ENCODE data around the gene FCRLB. TPM values are rescaled to one million over a fixed set of nuclear protein-coding genes. Genes with fewer than 3 reads are reported as not detected.
A peak's percentile ranks its signal among the peaks of the same experiment; 100 is the strongest.

The FCRLB gene
- total and polyA plus RNA-seq, 9 of the 15 experiments (the other 6 are each of a cell fraction or from before 2014, with no cell fraction given): 0.20 to 4.6 (median 1.3) TPM

GRCh38 chr1:161727256-161727924, 6.0 kb downstream of the FCRLB start (continued):
- TF ChIP-seq, protein P1, sequence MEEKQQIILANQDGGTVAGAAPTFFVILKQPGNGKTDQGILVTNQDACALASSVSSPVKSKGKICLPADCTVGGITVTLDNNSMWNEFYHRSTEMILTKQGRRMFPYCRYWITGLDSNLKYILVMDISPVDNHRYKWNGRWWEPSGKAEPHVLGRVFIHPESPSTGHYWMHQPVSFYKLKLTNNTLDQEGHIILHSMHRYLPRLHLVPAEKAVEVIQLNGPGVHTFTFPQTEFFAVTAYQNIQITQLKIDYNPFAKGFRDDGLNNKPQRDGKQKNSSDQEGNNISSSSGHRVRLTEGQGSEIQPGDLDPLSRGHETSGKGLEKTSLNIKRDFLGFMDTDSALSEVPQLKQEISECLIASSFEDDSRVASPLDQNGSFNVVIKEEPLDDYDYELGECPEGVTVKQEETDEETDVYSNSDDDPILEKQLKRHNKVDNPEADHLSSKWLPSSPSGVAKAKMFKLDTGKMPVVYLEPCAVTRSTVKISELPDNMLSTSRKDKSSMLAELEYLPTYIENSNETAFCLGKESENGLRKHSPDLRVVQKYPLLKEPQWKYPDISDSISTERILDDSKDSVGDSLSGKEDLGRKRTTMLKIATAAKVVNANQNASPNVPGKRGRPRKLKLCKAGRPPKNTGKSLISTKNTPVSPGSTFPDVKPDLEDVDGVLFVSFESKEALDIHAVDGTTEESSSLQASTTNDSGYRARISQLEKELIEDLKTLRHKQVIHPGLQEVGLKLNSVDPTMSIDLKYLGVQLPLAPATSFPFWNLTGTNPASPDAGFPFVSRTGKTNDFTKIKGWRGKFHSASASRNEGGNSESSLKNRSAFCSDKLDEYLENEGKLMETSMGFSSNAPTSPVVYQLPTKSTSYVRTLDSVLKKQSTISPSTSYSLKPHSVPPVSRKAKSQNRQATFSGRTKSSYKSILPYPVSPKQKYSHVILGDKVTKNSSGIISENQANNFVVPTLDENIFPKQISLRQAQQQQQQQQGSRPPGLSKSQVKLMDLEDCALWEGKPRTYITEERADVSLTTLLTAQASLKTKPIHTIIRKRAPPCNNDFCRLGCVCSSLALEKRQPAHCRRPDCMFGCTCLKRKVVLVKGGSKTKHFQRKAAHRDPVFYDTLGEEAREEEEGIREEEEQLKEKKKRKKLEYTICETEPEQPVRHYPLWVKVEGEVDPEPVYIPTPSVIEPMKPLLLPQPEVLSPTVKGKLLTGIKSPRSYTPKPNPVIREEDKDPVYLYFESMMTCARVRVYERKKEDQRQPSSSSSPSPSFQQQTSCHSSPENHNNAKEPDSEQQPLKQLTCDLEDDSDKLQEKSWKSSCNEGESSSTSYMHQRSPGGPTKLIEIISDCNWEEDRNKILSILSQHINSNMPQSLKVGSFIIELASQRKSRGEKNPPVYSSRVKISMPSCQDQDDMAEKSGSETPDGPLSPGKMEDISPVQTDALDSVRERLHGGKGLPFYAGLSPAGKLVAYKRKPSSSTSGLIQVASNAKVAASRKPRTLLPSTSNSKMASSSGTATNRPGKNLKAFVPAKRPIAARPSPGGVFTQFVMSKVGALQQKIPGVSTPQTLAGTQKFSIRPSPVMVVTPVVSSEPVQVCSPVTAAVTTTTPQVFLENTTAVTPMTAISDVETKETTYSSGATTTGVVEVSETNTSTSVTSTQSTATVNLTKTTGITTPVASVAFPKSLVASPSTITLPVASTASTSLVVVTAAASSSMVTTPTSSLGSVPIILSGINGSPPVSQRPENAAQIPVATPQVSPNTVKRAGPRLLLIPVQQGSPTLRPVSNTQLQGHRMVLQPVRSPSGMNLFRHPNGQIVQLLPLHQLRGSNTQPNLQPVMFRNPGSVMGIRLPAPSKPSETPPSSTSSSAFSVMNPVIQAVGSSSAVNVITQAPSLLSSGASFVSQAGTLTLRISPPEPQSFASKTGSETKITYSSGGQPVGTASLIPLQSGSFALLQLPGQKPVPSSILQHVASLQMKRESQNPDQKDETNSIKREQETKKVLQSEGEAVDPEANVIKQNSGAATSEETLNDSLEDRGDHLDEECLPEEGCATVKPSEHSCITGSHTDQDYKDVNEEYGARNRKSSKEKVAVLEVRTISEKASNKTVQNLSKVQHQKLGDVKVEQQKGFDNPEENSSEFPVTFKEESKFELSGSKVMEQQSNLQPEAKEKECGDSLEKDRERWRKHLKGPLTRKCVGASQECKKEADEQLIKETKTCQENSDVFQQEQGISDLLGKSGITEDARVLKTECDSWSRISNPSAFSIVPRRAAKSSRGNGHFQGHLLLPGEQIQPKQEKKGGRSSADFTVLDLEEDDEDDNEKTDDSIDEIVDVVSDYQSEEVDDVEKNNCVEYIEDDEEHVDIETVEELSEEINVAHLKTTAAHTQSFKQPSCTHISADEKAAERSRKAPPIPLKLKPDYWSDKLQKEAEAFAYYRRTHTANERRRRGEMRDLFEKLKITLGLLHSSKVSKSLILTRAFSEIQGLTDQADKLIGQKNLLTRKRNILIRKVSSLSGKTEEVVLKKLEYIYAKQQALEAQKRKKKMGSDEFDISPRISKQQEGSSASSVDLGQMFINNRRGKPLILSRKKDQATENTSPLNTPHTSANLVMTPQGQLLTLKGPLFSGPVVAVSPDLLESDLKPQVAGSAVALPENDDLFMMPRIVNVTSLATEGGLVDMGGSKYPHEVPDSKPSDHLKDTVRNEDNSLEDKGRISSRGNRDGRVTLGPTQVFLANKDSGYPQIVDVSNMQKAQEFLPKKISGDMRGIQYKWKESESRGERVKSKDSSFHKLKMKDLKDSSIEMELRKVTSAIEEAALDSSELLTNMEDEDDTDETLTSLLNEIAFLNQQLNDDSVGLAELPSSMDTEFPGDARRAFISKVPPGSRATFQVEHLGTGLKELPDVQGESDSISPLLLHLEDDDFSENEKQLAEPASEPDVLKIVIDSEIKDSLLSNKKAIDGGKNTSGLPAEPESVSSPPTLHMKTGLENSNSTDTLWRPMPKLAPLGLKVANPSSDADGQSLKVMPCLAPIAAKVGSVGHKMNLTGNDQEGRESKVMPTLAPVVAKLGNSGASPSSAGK (IDR thresholded peaks at IDR 0.05): peak; percentile 45; the same call in 1 of the 2 replicates
- TF ChIP-seq ZNF57 (CRISPR knock-in tag; IDR thresholded peaks at IDR 0.05) (no peak), CHD1 (IDR thresholded peaks at IDR 0.05; ENCODE audit: low read length) (peak; percentile 91), MYBL2 (IDR thresholded peaks at IDR 0.05; ENCODE audit: low read depth) (no peak), MYBL2 (CRISPR knock-in tag; IDR thresholded peaks at IDR 0.05; ENCODE audit: borderline replicate concordance) (no peak), HNRNPL (IDR thresholded peaks at IDR 0.05; ENCODE audit: low read depth, low read length) (no peak), SIN3B (IDR thresholded peaks at IDR 0.05; ENCODE audit: low read depth) (no peak), ZNF449 (CRISPR knock-in tag; IDR thresholded peaks at IDR 0.05) (no peak), NFYB (IDR thresholded peaks at IDR 0.05; ENCODE audit: extremely low read depth, insufficient read length) (no peak), HDAC1 (IDR thresholded peaks at IDR 0.05) (no peak; a peak in 1 of 4 replicates), NR4A1 (CRISPR knock-in tag; IDR thresholded peaks at IDR 0.05) (no peak), NR4A1 (tag; IDR thresholded peaks at IDR 0.05) (no peak), EHMT2 (IDR thresholded peaks at IDR 0.05) (no peak), MAFK (IDR thresholded peaks at IDR 0.05; ENCODE audit: low read length) (no peak)
- TF ChIP-seq, protein P2, sequence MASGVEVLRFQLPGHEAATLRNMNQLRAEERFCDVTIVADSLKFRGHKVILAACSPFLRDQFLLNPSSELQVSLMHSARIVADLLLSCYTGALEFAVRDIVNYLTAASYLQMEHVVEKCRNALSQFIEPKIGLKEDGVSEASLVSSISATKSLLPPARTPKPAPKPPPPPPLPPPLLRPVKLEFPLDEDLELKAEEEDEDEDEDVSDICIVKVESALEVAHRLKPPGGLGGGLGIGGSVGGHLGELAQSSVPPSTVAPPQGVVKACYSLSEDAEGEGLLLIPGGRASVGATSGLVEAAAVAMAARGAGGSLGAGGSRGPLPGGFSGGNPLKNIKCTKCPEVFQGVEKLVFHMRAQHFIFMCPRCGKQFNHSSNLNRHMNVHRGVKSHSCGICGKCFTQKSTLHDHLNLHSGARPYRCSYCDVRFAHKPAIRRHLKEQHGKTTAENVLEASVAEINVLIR (CRISPR knock-in tag; IDR thresholded peaks at IDR 0.05): no peak

Measured in K562 (cell line).